Measurements from ENCODE around the gene NFAT5. TPM values are rescaled to one million over a fixed set of nuclear protein-coding genes. Genes with fewer than 3 reads are reported as not detected.

The NFAT5 gene
- polyA plus RNA-seq, 3 donors, result 2.4 to 6.9 (median 2.5) TPM

- H3K4me3 ChIP-seq (replicated peaks in 1 of 3; ENCODE audit: low read depth in 2 of 3, low read length in 3 of 3), result no peak overlapping the region
- Mint-ChIP-seq H3K27me3 (ENCODE audit: low read depth in 3 of 3) (peaks cover 0 to 2% (median 0%) of the 10 kb centered on the region in 3 donors), H3K27ac (no peak overlapping the region), H3K4me1 (peaks cover 21% of the 10 kb centered on the region), H3K36me3 (no peaks in the 10 kb centered on the region), H3K9me3 (no peaks in the 10 kb centered on the region), H3K4me3 (peak overlapping the region in 1 of 2 donors; percentile 35)
- no peak for DNase-seq
- WGBS (ENCODE audit: insufficient coverage), result 100% methylated on average over 1 of the region's 6 CpGs
- no peaks in the 10 kb centered on the region for H3K79me2 ChIP-seq (ENCODE audit: insufficient read depth, low read length)
- H3K27ac ChIP-seq (ENCODE audit: low read depth in 1 of 2, low read length in 2 of 2), result no peak overlapping the region
- intact Hi-C loops (cut with micrococcal nuclease), result no loop called here
- no peaks in the 10 kb centered on the region for H3K36me3 ChIP-seq (replicated peaks in 1 of 2; ENCODE audit: control insufficient read depth in 1 of 2, insufficient read depth in 2 of 2, low read length in 2 of 2)
- no peaks in the 10 kb centered on the region for H3K9me3 ChIP-seq (replicated peaks in 1 of 2; ENCODE audit: control insufficient read depth in 1 of 2, insufficient read depth in 1 of 2, low read length in 2 of 2)
- no peak for TF ChIP-seq CTCF (IDR thresholded peaks at IDR 0.05)
- H3K4me2 ChIP-seq (replicated peaks; ENCODE audit: extremely low read depth, low read length, poor library complexity, severe bottlenecking), result no peak overlapping the region
- H3K4me1 ChIP-seq (ENCODE audit: control insufficient read depth in 1 of 2, insufficient read depth in 2 of 2, low read length in 2 of 2), result peaks cover 12 to 19% of the 10 kb centered on the region in 2 donors
- no peak overlapping the region for H3K9ac ChIP-seq (ENCODE audit: insufficient read depth, low read length, poor library complexity, severe bottlenecking)
- H2AFZ ChIP-seq (ENCODE audit: insufficient read depth, low read depth, low read length, poor library complexity, severe bottlenecking), result no peak overlapping the region
- H4K20me1 ChIP-seq (ENCODE audit: insufficient read depth, low read length), result no peaks in the 10 kb centered on the region
- H3K27me3 ChIP-seq (ENCODE audit: control insufficient read depth in 2 of 2, insufficient read depth in 2 of 2, low read length in 2 of 2), result no peaks in the 10 kb centered on the region
Measured at GRCh38 chr16:69721441-69721957, 155.7 kb downstream of the NFAT5 start.

- Mint-ChIP-seq H3K27me3 (ENCODE audit: low read depth in 3 of 3) (peaks cover 0 to 2% (median 1%) of the 10 kb centered on the region in 3 donors), H3K27ac (no peak overlapping the region), H3K9me3 (no peaks in the 10 kb centered on the region), H3K4me3 (no peak overlapping the region), H3K4me1 (peaks cover 30% of the 10 kb centered on the region), H3K36me3 (no peaks in the 10 kb centered on the region)
- Histone ChIP-seq H3K4me2 (replicated peaks; ENCODE audit: extremely low read depth, low read length, poor library complexity, severe bottlenecking) (no peak overlapping the region), H3K79me2 (ENCODE audit: insufficient read depth, low read length) (no peaks in the 10 kb centered on the region), H3K27me3 (ENCODE audit: control insufficient read depth in 2 of 2, insufficient read depth in 2 of 2, low read length in 2 of 2) (no peaks in the 10 kb centered on the region), H2AFZ (ENCODE audit: insufficient read depth, low read depth, low read length, poor library complexity, severe bottlenecking) (peak overlapping the region; percentile 68), H3K36me3 (replicated peaks in 1 of 2; ENCODE audit: control insufficient read depth in 1 of 2, insufficient read depth in 2 of 2, low read length in 2 of 2) (no peaks in the 10 kb centered on the region), H3K9ac (ENCODE audit: insufficient read depth, low read length, poor library complexity, severe bottlenecking) (no peak overlapping the region), H3K9me3 (replicated peaks in 1 of 2; ENCODE audit: control insufficient read depth in 1 of 2, insufficient read depth in 1 of 2, low read length in 2 of 2) (no peaks in the 10 kb centered on the region), H3K4me1 (ENCODE audit: control insufficient read depth in 1 of 2, insufficient read depth in 2 of 2, low read length in 2 of 2) (peaks cover 23 to 31% of the 10 kb centered on the region in 2 donors), H4K20me1 (ENCODE audit: insufficient read depth, low read length) (no peaks in the 10 kb centered on the region), H3K4me3 (replicated peaks in 1 of 3; ENCODE audit: low read depth in 2 of 3, low read length in 3 of 3) (no peak overlapping the region), H3K27ac (ENCODE audit: low read depth in 1 of 2, low read length in 2 of 2) (no peak overlapping the region)
- no peak for TF ChIP-seq CTCF (IDR thresholded peaks at IDR 0.05)
- no peak for DNase-seq
- intact Hi-C loops (cut with micrococcal nuclease), result no loop called here
- WGBS (ENCODE audit: insufficient coverage), result 100% methylated on average over 1 of the region's 2 CpGs
Measured at GRCh38 chr16:69724414-69724873, 158.7 kb downstream of the NFAT5 start.

Data from CD14-positive monocyte (primary cell).